Liver (tissue), 9 donors: ENCODE results near the gene CRHR1. TPM values are rescaled to one million over a fixed set of nuclear protein-coding genes. Genes with fewer than 3 reads are reported as not detected.

ENCODE experiments used
- DNase-seq: peaks from one replicate; pipeline ENCODE4 v3.0.0-alpha.2; 2017; ENCODE audit warnings: low spot score
- H3K27ac ChIP-seq, 2 donors: one replicate each; pipeline ENCODE4 v1.7.0; 2013; ENCODE audit warnings: inconsistent platforms in 2 of 2, low read length in 2 of 2, control low read depth in 1 of 2, low read depth in 1 of 2, mild to moderate bottlenecking in 1 of 2
- H3K27me3 ChIP-seq, 4 donors: one replicate each; pipeline versions ENCODE4 v1.6.1 to v1.7.0; 2013; ENCODE audit warnings: low read length in 3 of 4, inconsistent platforms in 1 of 4, mild to moderate bottlenecking in 1 of 4, moderate library complexity in 1 of 4; ENCODE audit not compliant: control insufficient read depth in 4 of 4, insufficient read depth in 4 of 4
- H3K36me3 ChIP-seq, 4 donors: one replicate each; pipeline versions ENCODE4 v1.6.1 to v1.7.0; 2013; ENCODE audit warnings: low read length in 3 of 4, mild to moderate bottlenecking in 3 of 4, low read depth in 1 of 4, moderate library complexity in 1 of 4; ENCODE audit not compliant: control insufficient read depth in 4 of 4, insufficient read depth in 3 of 4
- H3K4me1 ChIP-seq, 4 donors: one replicate each; pipeline versions ENCODE4 v1.6.1 to v1.7.0; 2013; ENCODE audit warnings: low read length in 3 of 4, mild to moderate bottlenecking in 3 of 4, moderate library complexity in 1 of 4; ENCODE audit not compliant: control insufficient read depth in 4 of 4, insufficient read depth in 4 of 4
- H3K4me3 ChIP-seq, 3 donors: one replicate each; pipeline versions ENCODE4 v1.6.1 to v1.7.0; 2013; ENCODE audit warnings: low read length in 3 of 3, control low read depth in 1 of 3, low read depth in 1 of 3, mild to moderate bottlenecking in 1 of 3
- H3K9ac ChIP-seq, 2 donors: one replicate each; pipeline ENCODE4 v1.7.0; 2013; ENCODE audit warnings: low read length in 2 of 2, mild to moderate bottlenecking in 2 of 2, moderate library complexity in 2 of 2, control low read depth in 1 of 2, low read depth in 1 of 2
- H3K9me3 ChIP-seq, 4 donors: one replicate each; pipeline versions ENCODE4 v1.6.1 to v1.7.0; 2013; ENCODE audit warnings: low read length in 3 of 4; ENCODE audit not compliant: control insufficient read depth in 4 of 4
- ATF3 ChIP-seq: IDR thresholded peaks from 2 replicates; pipeline ENCODE4 v1.6.1; 2016; ENCODE audit warnings: antibody characterized with exemption
- EGR1 ChIP-seq, 2 donors: IDR thresholded peaks; 2 replicates each; pipeline ENCODE4 v1.6.1; 2016 to 2018; ENCODE audit warnings: antibody characterized with exemption in 2 of 2, low read depth in 2 of 2
- FOXA1 ChIP-seq: IDR thresholded peaks from 2 replicates; pipeline ENCODE4 v1.6.1; 2016; ENCODE audit warnings: antibody characterized with exemption
- FOXA2 ChIP-seq: IDR thresholded peaks from 2 replicates; pipeline ENCODE4 v1.6.1; 2016; ENCODE audit warnings: antibody characterized with exemption
- GABPA ChIP-seq, 2 donors: IDR thresholded peaks in 1 of 2; conservative IDR thresholded peaks in 1 of 2; 2 replicates each; pipeline ENCODE4 v1.6.1; 2016; ENCODE audit warnings: antibody characterized with exemption in 2 of 2, mild to moderate bottlenecking in 1 of 2, moderate library complexity in 1 of 2
- HNF4A ChIP-seq, 2 donors: conservative IDR thresholded peaks; 2 replicates each; pipeline ENCODE4 v1.6.1; 2016; ENCODE audit warnings: antibody characterized with exemption in 2 of 2, mild to moderate bottlenecking in 2 of 2
- HNF4G ChIP-seq: IDR thresholded peaks from 2 replicates; pipeline ENCODE4 v1.6.1; 2016; ENCODE audit warnings: antibody characterized with exemption
- JUND ChIP-seq, 2 donors: IDR thresholded peaks; 2 replicates each; pipeline ENCODE4 v1.6.1; 2016; ENCODE audit warnings: antibody characterized with exemption in 2 of 2
- NR2F2 ChIP-seq: IDR thresholded peaks from 2 replicates; pipeline ENCODE4 v1.6.1; 2016; ENCODE audit warnings: antibody characterized with exemption
- RAD21 ChIP-seq, 2 donors: IDR thresholded peaks; 2 replicates each; pipeline ENCODE4 v1.6.1; 2016; ENCODE audit warnings: antibody characterized with exemption in 2 of 2, mild to moderate bottlenecking in 2 of 2
- REST ChIP-seq: IDR thresholded peaks from 2 replicates; pipeline ENCODE4 v1.6.1; 2016; ENCODE audit warnings: antibody characterized with exemption, mild to moderate bottlenecking
- RXRA ChIP-seq, 2 donors: IDR thresholded peaks; 2 replicates each; pipeline ENCODE4 v1.6.1; 2017 to 2018; ENCODE audit warnings: antibody characterized with exemption in 2 of 2, mild to moderate bottlenecking in 1 of 2
- SP1 ChIP-seq: IDR thresholded peaks from 2 replicates; pipeline ENCODE4 v1.6.1; 2018; ENCODE audit warnings: antibody characterized with exemption, mild to moderate bottlenecking
- TAF1 ChIP-seq: conservative IDR thresholded peaks from 2 replicates; pipeline ENCODE4 v1.6.1; 2016; ENCODE audit warnings: antibody characterized with exemption, mild to moderate bottlenecking
- YY1 ChIP-seq: IDR thresholded peaks from 2 replicates; pipeline ENCODE4 v1.6.1; 2016; ENCODE audit warnings: antibody characterized with exemption, mild to moderate bottlenecking
- WGBS: extraction: QIAGEN DNeasy Blood & Tissue Kit; methylation state at CpG from one replicate; pipeline ENCODE4 v1.1.7; 2013; 5-methylcytosine and 5-hydroxymethylcytosine counted together
- polyA plus RNA-seq, 2 donors: library from polyadenylated mRNA; stranded (reverse) in 1 of 2; unstranded in 1 of 2; fragments of 200-250 nt in 1 of 2; fragments of >200 nt in 1 of 2; fragmentation: Nextera tagmentation in 1 of 2; extraction: Ambion mirVana in 1 of 2; gene quantifications; one replicate each; pipeline versions ENCODE4 v1.2.1 to v1.2.3, GENCODE V29; 2013 to 2015
- total RNA-seq, 2 donors: library from RNA; depleted of rRNA; stranded (reverse); fragments of >200 nt; gene quantifications; one replicate each; pipeline ENCODE4 v1.2.3, GENCODE V29; 2014
- TF ChIP-seq, protein P1 (sequence below): IDR thresholded peaks from 2 replicates; pipeline ENCODE4 v1.6.1; 2016; ENCODE audit warnings: antibody characterized with exemption
- donor health status: healthy.
- donor health status: healthy.
- donor health status: healthy.
- donor health status: healthy.
- donor health status: healthy.

CRHR1 gene
- total and polyA plus RNA-seq, 4 donors: not detected

GRCh38 chr17:45757431-45758218, 26.5 kb upstream of the CRHR1 start:
- H3K27ac ChIP-seq: no peak overlapping the region
- H3K27me3 ChIP-seq: peaks cover 0 to 5% (median under 1%) of the 10 kb centered on the region in 4 donors
- no peaks in the 10 kb centered on the region for H3K9me3 ChIP-seq
- WGBS: 82% methylated on average over 13 of the region's 13 CpGs
- no peaks in the 10 kb centered on the region for H3K4me1 ChIP-seq
- H3K36me3 ChIP-seq: no peaks in the 10 kb centered on the region
- no peak overlapping the region for H3K4me3 ChIP-seq
- TF ChIP-seq JUND (IDR thresholded peaks at IDR 0.05): no peak
- TF ChIP-seq, protein P1, sequence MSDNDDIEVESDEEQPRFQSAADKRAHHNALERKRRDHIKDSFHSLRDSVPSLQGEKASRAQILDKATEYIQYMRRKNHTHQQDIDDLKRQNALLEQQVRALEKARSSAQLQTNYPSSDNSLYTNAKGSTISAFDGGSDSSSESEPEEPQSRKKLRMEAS: no peak
- TF ChIP-seq ATF3: no peak
- TF ChIP-seq NR2F2: no peak
- no peak for TF ChIP-seq RXRA (IDR thresholded peaks at IDR 0.05)
- TF ChIP-seq SP1: no peak
- no peak for TF ChIP-seq FOXA1
- no peak for TF ChIP-seq RAD21 (IDR thresholded peaks at IDR 0.05)
- TF ChIP-seq FOXA2: no peak
- no peak for TF ChIP-seq HNF4A (conservative IDR thresholded peaks at IDR 0.05)
- TF ChIP-seq GABPA (IDR thresholded peaks at IDR 0.05 in 1 of 2, conservative IDR thresholded peaks at IDR 0.05 in 1 of 2): no peak
- no peak for TF ChIP-seq HNF4G
- no peak for TF ChIP-seq YY1
- no peak for TF ChIP-seq EGR1 (IDR thresholded peaks at IDR 0.05; ENCODE audit: low read depth in 2 of 2)
- no peak for DNase-seq
- no peak overlapping the region for H3K9ac ChIP-seq

GRCh38 chr17:45758544-45758943, 25.6 kb upstream of the CRHR1 start:
- Histone ChIP-seq H3K4me3 (no peak overlapping the region), H3K9me3 (no peaks in the 10 kb centered on the region), H3K27me3 (peaks cover 0 to 2% (median 2%) of the 10 kb centered on the region in 4 donors), H3K9ac (no peak overlapping the region), H3K36me3 (no peaks in the 10 kb centered on the region), H3K27ac (no peak overlapping the region), H3K4me1 (no peaks in the 10 kb centered on the region)
- WGBS: 56% methylated on average over 1 of the region's 1 CpG
- TF ChIP-seq GABPA (IDR thresholded peaks at IDR 0.05 in 1 of 2, conservative IDR thresholded peaks at IDR 0.05 in 1 of 2): no peak
- TF ChIP-seq YY1: no peak
- TF ChIP-seq FOXA1: no peak
- no peak for TF ChIP-seq EGR1 (IDR thresholded peaks at IDR 0.05; ENCODE audit: low read depth in 2 of 2)
- TF ChIP-seq REST: no peak
- TF ChIP-seq HNF4A (conservative IDR thresholded peaks at IDR 0.05): no peak
- no peak for TF ChIP-seq TAF1
- TF ChIP-seq, protein P1: no peak
- TF ChIP-seq FOXA2: no peak
- DNase-seq: no peak
